A549 (cell line): ENCODE results near the gene LILRB3.

Experiments used
- RNF2 ChIP-seq: fragments of 200-600 bp; sonication (generic); IDR thresholded peaks from 2 replicates; pipeline ENCODE4 v1.6.1; 2016; ENCODE audit warnings: low read depth, mild to moderate bottlenecking, antibody characterized with exemption, moderate library complexity, borderline replicate concordance
- TF ChIP-seq, protein P1 (sequence below): fragments of >200 bp; sonication (Bioruptor Twin); formaldehyde crosslinking; IDR thresholded peaks from 3 replicates; pipeline ENCODE4 v1.5.1; 2016
- TF ChIP-seq, protein P2 (sequence below): IDR thresholded peaks from 2 replicates; pipeline ENCODE4 v1.6.1; 2012

DNA sequence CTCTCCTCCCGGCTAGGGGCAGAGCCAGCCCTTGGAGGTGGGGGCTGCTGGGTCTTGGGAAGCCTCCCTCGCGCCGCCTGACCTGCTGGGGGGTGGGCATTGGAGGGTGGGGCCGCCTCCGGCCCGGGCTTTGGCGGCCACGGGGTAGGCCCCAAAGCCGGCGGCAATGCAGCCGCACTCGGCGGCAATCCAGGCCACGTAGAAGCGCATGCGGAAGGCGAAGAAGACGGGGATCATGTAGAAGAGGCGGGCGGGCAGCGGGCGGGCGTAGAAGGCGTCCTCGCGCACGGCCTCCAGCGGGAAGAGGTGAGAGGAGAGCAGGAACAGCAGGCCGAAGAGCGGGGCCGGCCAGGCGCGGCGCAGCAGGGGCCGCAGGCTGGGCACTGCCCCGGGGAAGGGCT, 42.1 kb downstream of the LILRB3 start:
- TF ChIP-seq, protein P1, sequence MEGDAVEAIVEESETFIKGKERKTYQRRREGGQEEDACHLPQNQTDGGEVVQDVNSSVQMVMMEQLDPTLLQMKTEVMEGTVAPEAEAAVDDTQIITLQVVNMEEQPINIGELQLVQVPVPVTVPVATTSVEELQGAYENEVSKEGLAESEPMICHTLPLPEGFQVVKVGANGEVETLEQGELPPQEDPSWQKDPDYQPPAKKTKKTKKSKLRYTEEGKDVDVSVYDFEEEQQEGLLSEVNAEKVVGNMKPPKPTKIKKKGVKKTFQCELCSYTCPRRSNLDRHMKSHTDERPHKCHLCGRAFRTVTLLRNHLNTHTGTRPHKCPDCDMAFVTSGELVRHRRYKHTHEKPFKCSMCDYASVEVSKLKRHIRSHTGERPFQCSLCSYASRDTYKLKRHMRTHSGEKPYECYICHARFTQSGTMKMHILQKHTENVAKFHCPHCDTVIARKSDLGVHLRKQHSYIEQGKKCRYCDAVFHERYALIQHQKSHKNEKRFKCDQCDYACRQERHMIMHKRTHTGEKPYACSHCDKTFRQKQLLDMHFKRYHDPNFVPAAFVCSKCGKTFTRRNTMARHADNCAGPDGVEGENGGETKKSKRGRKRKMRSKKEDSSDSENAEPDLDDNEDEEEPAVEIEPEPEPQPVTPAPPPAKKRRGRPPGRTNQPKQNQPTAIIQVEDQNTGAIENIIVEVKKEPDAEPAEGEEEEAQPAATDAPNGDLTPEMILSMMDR: no peak
- TF ChIP-seq RNF2: no peak
- TF ChIP-seq, protein P2, sequence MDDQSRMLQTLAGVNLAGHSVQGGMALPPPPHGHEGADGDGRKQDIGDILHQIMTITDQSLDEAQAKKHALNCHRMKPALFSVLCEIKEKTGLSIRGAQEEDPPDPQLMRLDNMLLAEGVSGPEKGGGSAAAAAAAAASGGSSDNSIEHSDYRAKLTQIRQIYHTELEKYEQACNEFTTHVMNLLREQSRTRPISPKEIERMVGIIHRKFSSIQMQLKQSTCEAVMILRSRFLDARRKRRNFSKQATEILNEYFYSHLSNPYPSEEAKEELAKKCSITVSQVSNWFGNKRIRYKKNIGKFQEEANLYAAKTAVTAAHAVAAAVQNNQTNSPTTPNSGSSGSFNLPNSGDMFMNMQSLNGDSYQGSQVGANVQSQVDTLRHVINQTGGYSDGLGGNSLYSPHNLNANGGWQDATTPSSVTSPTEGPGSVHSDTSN: no peak
